Brain microvascular endothelial cell (primary cell): ENCODE data around the gene TBC1D3K.
"Not testable (repeated sequence)": the region's sequence is repeated elsewhere in the genome, so short reads cannot be mapped to it uniquely, and the experiment has no call there.

Experiments used
- DNase-seq: peaks from one replicate; pipeline ENCODE4 v3.0.0-alpha.2; 2020
- H3K27ac ChIP-seq: fragments of 250-450 bp; sonication (Bioruptor Pico); 2 replicates; pipeline ENCODE4 v1.5.1; 2020; ENCODE audit warnings: mild to moderate bottlenecking, moderate library complexity
- H3K27me3 ChIP-seq: fragments of 250-450 bp; sonication (Bioruptor Pico); replicated peaks from 2 replicates; pipeline ENCODE4 v1.5.1; 2020; ENCODE audit warnings: mild to moderate bottlenecking
- H3K36me3 ChIP-seq: fragments of 250-450 bp; sonication (Bioruptor Pico); replicated peaks from 2 replicates; pipeline ENCODE4 v1.5.1; 2020; ENCODE audit warnings: mild to moderate bottlenecking
- H3K4me3 ChIP-seq: 2 replicates; pipeline ENCODE4 v1.5.1; 2011; ENCODE audit warnings: low read depth, mild to moderate bottlenecking, control low read depth, low read length, moderate library complexity
- in situ Hi-C: cut with HindIII; loops from 2 replicates; pipeline ENCODE4 v1.10.0; 2017; ENCODE audit warnings: low sequenced_read_pairs, low pct_ligation_motif_present
- TF ChIP-seq, protein P1 (sequence below): IDR thresholded peaks from 2 replicates; pipeline ENCODE4 v1.5.1; 2011; ENCODE audit warnings: low read depth, mild to moderate bottlenecking, moderate library complexity, low read length, control low read depth, inconsistent platforms; ENCODE audit errors: missing control alignments

The TBC1D3K gene

DNA sequence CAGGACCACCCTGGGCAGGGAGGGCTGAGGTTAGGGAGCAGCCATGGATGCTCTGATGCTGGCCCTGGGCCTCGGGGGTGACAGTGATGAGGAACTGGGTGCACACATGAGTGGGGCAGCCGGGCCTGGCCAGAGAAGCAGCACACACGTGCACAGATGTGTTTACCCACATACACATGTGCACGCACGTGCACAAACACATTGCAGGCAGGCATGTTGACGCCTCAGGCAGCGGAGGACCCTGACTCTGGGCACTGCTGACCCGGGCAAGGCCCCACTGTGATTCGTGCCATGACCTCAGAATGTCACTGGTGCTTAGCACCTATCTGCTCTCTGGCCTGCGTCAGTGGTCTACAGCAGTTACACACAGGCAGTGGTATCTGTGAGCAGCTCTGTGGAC, at the start of gene TBC1D3K:
TBC1D3K (plus strand) TSS at position 301 of the 400 bp plus-strand sequence. CDS start 1,585 bp downstream, outside the sequence.
- H3K27me3 ChIP-seq, DNase-seq, H3K4me3 ChIP-seq, in situ Hi-C loops, H3K36me3 ChIP-seq, H3K27ac ChIP-seq: not testable (repeated sequence)

DNA sequence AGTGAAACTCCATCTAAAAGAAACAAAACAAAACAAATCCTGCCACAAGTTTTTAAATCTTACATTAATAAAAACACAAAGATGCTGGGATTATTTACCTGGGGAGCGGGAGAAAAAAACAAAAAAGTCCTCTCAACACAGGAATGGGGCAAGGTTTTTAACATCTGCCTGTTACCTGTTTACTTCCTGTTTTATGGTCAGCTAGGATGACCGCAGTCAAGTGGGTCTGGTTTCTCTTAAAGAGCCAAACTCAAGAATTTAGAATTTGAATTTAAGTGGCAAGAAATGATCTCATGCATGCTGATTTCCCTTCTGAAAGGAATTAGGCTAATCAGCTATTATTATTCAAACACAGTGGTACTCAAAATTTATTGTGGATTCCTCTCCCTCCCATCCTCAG, 39.7 kb upstream of the TBC1D3K start:
- Histone ChIP-seq H3K27me3 (no peaks in the 10 kb centered on the region), H3K4me3 (no peak overlapping the region), H3K27ac (no peak overlapping the region), H3K36me3 (no peaks in the 10 kb centered on the region)
- no peak for DNase-seq
- in situ Hi-C loops = no loop called here
- TF ChIP-seq, protein P1, sequence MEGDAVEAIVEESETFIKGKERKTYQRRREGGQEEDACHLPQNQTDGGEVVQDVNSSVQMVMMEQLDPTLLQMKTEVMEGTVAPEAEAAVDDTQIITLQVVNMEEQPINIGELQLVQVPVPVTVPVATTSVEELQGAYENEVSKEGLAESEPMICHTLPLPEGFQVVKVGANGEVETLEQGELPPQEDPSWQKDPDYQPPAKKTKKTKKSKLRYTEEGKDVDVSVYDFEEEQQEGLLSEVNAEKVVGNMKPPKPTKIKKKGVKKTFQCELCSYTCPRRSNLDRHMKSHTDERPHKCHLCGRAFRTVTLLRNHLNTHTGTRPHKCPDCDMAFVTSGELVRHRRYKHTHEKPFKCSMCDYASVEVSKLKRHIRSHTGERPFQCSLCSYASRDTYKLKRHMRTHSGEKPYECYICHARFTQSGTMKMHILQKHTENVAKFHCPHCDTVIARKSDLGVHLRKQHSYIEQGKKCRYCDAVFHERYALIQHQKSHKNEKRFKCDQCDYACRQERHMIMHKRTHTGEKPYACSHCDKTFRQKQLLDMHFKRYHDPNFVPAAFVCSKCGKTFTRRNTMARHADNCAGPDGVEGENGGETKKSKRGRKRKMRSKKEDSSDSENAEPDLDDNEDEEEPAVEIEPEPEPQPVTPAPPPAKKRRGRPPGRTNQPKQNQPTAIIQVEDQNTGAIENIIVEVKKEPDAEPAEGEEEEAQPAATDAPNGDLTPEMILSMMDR = no peak

DNA sequence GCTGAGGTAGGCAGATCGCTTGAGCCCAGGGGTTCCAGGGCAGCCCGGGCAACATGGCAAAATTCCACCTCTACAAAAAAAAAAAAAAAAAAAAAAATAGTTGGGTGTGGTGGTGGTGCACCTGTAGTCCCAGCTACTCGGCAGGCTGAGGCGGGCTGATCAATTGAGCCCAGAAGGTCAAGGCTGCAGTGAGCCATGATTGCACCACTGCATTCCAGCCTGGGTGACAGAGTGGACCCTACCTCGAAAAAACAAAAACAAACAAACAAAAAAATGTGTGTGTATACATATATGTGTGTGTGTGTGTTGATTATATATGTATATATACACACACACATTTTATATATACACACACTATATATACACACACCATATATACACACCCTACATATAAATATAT, 39.1 kb upstream of the TBC1D3K start:
- in situ Hi-C loops = no loop called here
- Histone ChIP-seq H3K36me3 (no peaks in the 10 kb centered on the region), H3K4me3 (no peak overlapping the region), H3K27ac (no peak overlapping the region), H3K27me3 (no peaks in the 10 kb centered on the region)
- TF ChIP-seq, protein P1 = no peak
- DNase-seq = no peak

DNA sequence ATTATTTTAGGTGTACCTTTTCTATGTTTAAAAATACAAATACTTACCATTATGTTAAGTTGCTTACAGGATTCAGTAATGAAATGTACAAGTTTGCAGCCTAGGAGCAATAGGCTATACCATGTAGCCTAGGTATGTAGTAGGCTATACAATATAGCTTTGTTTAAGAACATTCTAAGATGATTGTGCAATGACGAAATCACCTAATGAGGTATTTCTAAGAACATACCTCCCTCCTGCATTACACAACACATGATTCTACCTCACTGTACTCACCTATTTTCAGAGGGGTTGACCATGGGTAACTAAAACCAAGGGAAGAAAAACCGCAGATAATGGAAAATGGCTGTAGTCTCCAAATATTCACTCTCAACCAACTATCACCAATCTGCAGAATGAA, 35.3 kb upstream of the TBC1D3K start:
- H3K4me3 ChIP-seq = no peak overlapping the region
- in situ Hi-C loops = no loop called here
- TF ChIP-seq, protein P1 = no peak
- no peak overlapping the region for H3K27ac ChIP-seq
- no peaks in the 10 kb centered on the region for H3K36me3 ChIP-seq
- DNase-seq = no peak
- H3K27me3 ChIP-seq = no peaks in the 10 kb centered on the region

DNA sequence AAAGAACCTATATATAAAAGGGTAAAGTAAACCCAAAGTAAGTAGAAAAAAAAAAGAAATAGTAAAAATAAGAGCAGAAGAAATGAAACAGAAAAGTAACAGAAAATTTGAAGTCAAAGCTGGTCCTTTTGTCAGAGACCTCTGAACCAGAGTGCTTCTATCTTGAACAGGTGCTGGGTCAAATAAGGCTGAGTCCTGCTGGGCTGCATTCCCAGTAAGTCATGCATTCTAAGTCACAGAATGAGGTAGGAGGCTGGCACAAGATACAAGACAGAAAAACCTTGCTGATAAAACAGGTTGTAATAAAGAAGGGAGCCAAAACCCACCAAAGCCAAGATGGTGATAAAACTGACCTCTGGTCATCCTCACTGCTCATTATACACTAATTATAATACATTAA, 27.3 kb upstream of the TBC1D3K start:
- in situ Hi-C loops, H3K36me3 ChIP-seq, DNase-seq, H3K27ac ChIP-seq, H3K4me3 ChIP-seq, H3K27me3 ChIP-seq: not testable (repeated sequence)
